Fibroblast of skin of right biceps (primary cell): ENCODE measurements around the gene ORAI3.

Experiments used
- DNase-seq: peaks from one replicate; pipeline ENCODE4 v3.0.0-alpha.2; 2013

Gene ORAI3

DNA sequence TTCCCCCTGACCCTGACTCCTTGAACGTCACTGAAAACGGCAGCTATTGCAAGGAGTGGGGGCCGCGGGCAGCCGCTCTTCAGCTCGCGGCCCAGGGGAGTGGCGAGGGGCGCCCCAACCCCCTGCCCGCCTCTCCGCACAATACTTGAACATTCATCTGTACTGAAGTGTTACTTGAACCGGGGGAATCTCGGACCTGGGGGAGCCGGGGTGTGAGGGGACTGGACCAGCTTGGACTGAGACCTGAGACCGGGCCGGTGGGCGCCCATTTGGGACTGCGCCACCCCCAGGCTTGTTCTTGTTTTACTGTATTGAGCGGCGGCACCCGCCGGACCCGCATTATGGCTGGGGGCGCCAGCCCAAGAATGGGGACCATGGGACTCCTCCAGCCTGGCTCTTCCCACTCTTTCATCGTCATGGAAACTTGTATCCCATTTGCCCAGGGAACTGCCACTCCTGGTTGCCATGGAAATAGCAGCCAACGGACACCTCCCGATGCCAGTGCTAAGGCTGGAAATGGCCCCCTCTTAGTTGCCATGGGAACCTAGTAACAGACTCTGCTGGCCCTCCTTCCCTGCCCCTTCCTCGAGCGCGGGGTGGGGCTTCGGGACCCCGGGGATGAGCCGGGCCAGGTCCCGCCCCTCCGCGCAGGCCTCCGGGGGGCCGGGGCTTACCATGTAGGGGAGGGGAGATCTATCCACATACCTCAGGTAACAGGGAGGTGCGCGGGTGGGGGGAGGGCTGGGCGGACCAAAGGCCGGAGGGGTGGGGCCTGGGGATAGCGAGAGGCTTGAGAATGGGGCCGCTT lies 805 bp upstream of the ORAI3 start:
- peak; percentile 97 for DNase-seq

DNA sequence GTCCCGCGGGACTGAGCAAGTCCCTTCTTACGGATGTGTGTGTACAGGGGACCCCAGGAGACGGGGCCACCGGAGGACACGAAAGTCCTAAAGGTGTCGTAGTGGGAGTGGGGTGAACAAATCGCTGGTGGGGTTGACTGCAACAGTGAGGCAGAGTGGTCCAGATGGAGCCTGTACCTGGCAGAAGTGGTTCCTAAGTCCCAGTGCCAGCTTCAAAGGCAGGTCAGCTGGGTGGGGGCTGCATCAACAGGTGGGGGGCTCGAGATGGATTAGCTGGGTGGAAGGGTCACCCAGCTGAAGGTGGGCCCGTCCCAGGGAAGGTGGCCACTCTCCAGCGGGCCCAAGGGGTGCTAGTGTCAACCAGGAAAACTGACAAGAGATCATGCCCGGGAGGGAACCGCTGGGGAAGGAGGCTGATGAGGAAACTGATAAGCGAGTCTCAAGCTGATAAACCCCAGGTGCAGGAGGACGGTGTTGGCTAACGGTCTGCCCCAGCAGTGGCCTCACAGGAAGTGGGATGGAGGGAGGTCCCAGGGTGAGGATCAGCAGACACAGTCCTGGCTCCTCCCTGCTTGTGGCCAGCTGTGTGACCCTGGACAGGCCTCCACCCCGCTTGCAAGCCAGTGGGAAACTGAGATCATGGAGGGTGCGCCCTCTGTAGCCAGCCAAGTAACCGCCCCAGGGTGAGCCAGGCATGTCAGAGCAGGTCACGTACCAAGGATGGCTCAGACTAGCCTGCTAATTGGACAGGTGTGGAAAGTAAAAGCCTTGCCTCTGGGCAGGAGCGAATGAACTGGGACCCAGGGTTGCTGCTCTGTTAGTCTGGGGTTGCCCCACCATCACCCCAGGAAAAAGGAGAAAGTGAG lies 1.0 kb downstream of the ORAI3 start:
- peak; percentile 32 for DNase-seq

DNA sequence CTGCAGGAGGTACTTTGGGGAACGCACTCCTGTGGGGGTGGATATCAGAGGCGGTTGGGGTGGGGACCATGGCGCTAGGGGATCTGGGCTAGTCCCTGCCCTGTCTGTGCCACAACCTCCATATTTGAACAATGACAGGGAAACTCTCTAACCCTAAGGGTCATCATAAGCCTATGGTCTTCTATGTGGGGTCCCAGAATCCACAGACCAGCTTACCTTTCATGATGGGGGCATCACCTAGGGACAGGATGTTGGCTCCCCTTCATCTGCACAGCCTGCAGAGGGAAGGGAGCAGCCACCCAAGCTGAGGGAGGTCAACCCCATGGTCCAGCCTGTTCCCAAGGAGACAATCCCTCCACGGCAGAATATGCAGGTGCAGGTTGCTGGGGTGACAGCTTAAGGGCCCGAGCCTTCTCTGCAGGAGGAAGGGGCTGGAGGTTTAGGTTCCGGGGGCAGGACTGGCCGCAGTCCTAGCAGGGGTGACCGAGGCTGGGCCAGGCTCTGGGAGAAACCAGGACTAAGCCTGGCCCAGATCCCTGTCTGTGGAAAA lies 1.7 kb downstream of the ORAI3 start:
- no peak for DNase-seq

DNA sequence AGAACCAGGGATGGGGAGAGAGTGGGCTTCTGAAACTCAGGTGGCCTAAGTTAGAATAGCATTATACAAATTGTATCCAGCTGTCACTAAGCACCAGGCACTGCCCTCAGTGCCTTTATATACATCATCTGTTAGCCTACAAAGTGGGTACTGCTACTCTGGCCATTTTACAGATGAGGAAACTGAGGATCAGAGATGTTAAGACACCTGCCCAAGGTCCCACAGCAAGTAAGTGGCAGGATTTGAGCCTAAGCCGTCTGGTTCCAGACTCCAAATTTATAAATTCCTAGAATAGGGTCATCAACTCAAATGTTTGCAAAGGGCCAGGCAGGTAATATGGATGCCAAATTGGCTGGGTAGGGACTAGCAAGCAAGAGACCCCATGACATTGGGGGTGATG lies 2.3 kb downstream of the ORAI3 start:
- no peak for DNase-seq

DNA sequence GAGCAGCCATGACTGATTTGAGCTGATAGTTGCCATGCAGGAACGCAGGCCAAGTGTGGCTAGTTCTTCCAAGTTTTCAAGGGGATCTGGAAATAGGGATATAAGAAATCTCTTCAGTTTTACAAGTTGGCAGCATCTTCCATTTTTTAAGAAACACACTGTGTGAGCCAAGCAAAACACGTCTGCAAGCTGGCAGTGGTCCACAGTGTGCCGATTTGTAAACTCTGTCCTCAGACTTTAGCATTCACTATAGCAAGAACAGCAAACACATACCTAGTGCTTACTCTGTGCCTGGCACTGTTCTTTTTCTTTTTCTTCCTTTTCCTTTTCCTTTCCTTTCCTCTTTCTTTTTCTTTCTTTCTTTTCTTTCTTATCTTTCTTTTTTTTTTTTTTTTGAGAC lies 2.9 kb downstream of the ORAI3 start:
- no peak for DNase-seq

DNA sequence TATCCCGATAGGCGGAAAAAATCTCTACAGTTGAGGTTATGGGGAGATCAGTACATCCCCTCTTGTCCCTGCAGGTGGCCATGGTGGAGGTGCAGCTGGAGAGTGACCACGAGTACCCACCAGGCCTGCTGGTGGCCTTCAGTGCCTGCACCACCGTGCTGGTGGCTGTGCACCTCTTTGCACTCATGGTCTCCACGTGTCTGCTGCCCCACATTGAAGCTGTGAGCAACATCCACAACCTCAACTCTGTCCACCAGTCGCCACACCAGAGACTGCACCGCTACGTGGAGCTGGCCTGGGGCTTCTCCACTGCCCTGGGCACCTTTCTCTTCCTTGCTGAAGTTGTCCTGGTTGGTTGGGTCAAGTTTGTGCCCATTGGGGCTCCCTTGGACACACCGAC lies 4.2 kb downstream of the ORAI3 start:
- no peak for DNase-seq

DNA sequence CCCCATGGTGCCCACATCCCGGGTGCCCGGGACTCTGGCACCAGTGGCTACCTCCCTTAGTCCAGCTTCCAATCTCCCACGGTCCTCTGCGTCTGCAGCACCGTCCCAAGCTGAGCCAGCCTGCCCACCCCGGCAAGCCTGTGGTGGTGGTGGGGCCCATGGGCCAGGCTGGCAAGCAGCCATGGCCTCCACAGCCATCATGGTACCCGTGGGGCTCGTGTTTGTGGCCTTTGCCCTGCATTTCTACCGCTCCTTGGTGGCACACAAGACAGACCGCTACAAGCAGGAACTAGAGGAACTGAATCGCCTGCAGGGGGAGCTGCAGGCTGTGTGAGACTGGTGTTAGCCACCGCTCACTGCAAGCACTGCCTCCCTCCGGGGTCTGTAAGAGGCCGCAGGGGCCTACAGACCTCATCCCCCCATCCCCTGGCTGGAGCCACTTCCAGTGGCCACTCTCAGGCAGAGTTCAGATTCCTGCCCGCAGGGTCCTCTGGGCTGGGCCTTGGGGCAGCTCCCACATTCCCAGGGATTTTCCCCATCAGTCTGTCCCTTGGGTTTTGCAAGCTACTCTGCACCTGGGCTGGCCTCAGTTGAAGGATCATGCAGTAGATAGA lies 4.8 kb downstream of the ORAI3 start:
- peak; percentile 73 for DNase-seq

DNA sequence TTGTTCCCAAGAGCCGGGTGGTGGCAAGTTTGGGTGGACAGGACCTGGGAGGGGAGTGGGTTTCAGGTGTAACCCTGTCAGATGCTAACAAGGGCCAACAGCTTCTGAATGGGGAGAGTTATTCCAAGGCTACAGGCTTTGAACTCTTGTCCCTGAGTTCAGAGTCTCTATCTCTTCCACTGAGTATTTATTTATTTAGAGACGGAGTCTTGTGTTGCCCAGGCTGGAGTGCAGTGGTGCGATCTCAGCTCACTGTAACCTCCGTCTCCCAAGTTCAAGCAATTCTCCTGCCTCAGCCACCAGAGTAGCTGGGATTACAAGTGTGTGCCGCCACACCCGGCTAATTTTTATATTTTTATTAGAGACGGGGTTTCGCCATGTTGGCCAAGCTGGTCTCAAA lies 6.1 kb downstream of the ORAI3 start:
- no peak for DNase-seq

DNA sequence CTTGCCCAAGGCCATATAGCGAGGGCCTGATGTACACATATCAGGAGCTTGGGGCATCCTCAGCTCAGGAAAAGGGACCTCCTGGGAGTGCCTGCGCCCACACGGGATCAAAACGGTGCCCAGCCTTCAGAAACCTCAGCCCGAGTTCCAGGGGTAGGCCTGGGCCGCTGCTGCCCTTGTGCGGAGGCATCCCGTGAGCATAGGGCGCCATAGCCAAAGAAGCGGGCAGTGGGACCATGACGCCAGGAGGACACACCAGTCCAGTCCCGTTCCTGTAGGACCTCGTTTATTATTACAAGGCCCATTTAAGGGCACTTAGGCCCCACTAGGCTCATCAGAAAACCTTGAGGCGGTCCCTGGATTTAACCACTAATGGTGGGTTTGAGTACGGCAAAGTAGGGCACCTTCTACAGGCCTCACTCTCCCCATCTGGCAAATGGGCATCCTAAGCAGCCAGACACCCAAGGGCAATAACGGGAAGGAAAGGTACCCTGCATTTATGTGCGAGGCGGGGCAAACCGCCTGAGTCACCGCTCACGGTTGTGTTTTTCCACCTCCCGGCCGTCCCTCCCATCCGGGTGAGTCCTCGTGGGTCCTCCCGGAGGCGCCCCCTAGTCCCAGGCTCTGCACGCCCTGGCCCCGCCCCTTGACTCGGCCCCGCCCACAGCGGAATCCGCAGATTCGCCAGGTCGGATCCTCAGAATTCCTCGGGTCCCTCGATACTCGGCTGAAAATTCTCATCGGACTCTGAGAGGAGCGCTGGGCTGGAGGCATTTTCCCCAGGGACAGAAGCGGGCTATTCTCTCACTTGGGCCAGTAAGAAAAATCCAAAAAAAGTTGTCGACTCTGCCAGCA lies 8.0 kb downstream of the ORAI3 start:
- DNase-seq: peak; percentile 91

DNA sequence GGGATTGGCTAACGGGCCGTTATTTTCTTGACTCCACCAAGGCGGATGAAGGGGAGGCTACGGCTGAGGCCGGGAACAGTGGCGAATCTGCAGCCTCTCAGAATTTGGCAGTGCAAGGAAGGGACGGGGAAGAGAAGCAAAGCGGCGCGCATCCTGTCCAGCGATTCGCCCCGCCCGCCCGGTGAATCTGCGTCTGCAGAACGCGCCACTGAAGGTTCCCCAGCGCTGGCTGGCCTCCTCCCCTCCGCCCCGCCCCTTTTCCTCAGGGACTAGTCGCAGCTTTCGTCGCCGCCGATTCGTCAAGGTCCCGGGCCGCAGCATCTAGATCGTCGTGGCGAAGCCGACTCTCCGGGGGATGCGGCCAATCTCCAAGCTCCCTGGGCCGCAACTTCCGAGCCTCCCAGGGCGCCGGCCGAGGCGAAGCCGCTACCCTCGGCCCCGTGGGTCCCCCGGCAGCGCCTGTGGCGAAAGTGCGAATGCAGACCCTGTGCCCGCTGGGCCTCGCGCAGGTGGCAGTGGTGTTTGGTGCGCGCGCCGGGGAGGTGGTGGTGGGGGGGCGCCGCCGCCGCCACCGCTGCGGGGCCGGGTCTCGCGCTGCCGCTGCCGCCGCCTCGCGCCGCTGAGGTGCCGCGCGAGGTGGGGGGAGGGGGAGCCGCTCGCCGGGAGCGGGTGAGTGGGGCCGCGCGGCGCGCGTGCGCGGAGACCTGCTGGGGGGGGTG lies 8.7 kb downstream of the ORAI3 start, which contains the start of gene SETD1A:
TSS of gene SETD1A (plus strand) at position 299 of the 719 bp plus-strand sequence. CDS start 978 bp downstream, outside the sequence.
- DNase-seq: peak; percentile 97

DNA sequence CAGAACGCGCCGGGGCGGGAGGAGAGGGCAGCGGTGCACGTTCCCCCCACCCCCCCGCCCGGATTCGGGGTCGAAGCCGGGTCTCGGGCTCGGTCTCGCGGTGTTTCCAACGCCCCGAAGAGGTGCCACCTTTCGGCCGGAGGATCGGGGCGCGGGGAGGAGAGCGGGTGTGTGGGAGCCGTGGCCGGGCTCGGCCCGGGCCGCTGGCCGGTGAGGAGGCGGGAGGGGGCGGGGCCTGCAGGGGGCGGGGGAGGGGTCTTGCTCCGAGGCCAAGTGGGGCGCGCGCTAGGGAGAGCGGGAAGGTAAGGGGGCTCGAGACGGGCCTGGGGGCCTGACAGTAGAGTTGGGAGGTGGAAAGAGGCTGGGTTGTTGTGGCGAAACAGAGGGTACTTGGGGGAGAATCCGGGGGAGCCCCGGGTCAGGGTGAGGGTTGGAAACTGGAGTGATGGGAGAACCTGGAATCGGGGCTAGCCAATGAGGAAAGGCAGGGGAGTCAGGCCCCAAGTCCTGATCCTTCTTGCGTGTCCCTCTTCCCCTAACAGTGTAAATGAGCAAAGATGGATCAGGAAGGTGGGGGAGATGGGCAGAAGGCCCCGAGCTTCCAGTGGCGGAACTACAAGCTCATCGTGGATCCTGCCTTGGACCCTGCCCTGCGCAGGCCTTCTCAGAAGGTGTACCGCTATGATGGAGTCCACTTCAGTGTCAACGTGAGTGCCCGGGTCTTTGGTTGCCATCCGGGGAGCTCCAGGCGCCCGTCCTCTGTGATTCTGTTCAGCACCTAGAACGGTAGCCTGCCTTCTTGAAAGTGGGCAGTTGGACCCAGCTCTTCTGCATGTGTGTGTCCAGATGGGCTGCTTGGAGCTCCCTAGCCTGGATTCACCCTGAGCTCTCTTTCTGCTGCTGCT lies 9.6 kb downstream of the ORAI3 start:
- peak; percentile 53 for DNase-seq

DNA sequence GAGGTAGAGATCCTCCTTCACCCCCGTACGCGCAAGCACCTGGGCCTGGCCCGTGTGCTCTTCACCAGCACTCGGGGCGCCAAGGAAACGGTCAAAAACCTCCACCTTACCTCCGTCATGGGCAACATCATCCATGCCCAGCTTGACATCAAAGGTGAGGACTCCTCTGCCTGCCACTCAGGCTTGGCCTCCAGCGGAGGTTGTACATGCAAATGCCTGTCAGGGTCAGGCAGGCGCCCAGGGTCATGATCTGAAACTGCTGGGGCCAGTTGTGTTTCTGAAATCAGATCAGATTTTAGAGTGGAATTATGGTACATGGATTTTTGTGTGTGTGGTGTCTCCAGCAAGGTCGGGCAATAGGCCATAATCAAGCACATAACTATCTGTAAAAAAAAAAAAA lies 12.5 kb downstream of the ORAI3 start:
- no peak for DNase-seq

DNA sequence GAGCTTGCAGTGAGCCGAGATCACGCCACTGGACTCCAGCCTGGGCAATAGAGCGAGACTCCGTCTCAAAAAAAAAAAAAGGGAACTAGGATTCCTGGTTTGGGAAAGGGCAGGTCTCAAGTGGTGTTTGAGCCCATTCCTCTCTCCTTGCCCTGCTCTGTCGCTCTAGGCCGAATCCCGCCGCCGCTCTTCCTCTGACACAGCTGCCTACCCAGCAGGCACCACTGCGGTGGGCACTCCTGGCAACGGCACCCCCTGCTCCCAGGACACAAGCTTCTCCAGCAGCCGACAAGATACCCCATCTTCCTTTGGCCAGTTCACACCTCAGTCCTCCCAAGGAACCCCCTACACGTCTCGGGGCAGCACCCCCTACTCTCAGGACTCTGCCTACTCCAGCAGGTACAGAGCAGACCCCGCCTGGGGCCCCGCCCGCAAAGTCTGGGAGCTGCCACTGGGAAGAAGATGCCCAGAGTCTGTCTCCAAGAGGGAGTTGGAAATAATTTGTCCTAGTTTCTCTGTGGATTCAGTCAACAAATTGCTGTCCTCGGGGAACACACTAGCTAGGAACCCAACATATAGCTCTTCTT lies 15.2 kb downstream of the ORAI3 start:
- no peak for DNase-seq

DNA sequence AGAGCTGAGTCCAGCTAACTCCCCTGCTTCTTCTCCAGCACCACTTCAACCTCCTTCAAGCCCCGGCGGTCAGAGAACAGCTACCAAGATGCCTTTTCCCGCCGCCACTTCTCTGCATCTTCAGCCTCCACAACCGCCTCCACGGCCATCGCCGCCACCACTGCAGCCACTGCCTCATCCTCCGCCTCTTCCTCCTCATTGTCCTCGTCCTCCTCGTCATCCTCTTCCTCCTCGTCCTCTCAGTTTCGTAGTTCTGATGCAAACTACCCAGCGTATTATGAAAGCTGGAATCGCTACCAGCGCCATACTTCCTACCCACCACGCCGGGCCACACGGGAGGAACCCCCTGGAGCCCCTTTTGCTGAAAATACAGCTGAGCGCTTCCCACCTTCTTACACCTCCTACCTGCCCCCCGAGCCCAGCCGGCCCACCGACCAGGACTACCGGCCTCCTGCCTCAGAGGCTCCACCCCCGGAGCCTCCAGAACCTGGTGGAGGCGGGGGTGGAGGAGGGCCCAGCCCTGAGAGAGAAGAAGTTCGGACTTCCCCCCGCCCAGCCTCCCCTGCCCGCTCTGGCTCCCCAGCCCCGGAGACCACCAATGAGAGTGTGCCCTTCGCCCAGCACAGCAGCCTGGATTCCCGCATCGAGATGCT lies 15.8 kb downstream of the ORAI3 start:
- DNase-seq: no peak

DNA sequence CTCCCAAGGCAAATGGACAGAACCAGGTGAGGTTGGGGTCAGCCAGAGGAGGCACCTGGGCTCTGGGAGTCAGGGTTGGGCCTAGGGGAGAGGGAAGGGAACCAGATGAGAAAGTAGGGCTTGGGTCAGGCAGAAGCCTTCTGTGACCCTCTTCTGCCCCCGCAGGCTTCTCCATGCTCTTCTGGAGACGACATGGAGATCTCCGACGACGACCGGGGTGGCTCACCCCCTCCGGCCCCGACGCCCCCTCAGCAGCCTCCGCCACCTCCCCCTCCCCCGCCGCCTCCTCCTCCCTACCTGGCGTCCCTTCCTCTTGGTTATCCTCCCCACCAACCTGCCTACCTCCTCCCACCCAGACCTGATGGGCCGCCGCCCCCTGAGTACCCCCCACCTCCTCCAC lies 16.6 kb downstream of the ORAI3 start:
- no peak for DNase-seq

DNA sequence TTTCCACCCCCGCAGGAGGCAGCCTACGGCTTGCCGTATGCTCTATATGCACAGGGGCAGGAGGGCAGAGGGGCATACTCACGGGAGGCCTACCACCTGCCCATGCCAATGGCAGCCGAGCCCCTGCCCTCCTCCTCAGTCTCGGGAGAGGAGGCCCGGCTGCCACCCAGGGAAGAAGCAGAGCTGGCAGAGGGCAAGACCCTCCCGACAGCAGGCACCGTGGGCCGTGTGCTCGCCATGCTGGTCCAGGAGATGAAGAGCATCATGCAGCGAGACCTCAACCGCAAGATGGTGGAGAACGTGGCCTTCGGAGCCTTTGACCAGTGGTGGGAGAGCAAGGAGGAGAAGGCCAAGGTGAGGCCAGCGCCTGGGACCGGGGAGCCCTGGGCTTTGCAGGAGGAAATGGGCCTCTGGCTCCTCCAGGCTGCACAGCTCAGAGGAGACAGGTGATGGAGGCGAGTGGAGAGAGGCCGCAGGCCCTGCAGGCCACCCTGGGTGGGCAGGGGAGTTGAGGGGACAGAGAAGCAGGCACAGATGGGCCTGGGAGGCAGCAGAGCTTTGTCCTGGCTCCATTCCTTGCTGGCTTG lies 17.3 kb downstream of the ORAI3 start:
- DNase-seq: no peak

DNA sequence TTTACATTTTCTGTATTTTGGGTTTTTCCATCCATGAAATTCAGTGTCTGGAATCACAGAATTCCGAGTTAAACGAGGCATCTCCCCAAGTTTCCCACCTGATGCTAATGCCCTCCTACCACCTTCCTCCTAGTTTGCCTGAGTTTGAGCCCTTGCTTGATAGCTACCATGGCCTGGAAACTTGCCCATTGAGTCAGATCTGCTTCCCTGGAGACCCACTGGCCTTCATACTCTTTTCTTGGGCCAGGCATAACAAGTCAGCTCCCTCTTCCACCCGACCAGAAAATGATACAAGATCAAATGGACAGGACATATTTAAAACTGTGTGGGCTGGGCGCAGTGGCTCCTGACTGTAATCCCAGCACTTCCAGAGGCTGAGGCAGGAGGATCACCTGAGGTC lies 18.9 kb downstream of the ORAI3 start:
- no peak for DNase-seq

DNA sequence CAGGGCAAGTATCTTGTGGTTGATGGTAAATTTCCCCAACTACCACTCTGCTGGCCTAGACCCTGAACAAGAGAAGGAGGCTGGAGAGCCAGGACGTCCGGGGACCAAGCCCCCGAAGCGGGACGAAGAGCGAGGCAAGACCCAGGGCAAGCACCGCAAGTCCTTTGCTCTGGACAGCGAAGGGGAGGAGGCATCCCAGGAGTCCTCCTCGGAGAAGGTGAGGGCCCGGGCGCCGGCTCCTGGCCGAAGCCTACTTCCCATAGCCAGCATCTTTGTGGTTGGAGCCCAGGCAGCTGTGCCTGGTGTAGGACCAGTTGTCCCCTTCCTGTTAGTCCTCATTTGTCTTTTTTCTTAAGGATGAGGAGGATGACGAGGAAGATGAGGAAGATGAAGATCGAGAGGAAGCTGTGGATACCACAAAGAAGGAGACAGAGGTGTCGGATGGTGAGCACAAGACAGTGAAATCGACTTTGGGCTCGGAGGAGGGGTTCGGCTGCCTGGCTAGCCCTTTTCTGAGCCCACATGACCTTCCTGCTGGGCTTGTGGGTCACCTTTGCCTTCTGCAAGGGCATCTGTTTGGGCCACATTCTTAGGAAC lies 20.5 kb downstream of the ORAI3 start:
- no peak for DNase-seq

DNA sequence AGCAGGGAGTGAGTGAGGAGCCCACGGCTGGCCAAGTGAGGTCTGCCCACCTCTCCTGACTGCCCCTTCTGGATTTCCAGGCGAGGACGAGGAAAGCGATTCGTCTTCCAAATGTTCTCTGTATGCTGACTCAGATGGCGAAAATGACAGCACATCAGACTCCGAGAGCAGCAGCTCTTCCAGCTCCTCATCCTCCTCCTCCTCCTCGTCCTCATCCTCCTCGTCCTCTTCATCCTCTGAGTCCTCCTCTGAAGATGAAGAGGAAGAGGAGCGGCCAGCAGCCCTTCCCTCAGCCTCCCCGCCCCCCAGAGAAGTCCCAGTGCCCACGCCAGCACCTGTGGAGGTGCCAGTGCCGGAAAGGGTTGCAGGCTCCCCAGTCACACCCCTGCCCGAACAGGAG lies 22.4 kb downstream of the ORAI3 start:
- DNase-seq: no peak
